Subcutaneous abdominal adipose tissue (tissue), 5 donors: ENCODE measurements around the gene SRRM3.
A peak's percentile ranks its signal among the peaks of the same experiment; 100 is the strongest.
"Not testable (repeated sequence)": the region's sequence is repeated elsewhere in the genome, so short reads cannot be mapped to it uniquely, and the experiment has no call there.

Experiments
- H3K27ac ChIP-seq: one replicate; pipeline ENCODE4 v1.7.0; 2013; ENCODE audit warnings: low read depth, mild to moderate bottlenecking, inconsistent platforms, low read length, moderate library complexity
- H3K27me3 ChIP-seq, 5 donors: one replicate each; pipeline ENCODE4 v1.7.0; 2013; ENCODE audit warnings: low read length in 5 of 5, inconsistent platforms in 1 of 5; ENCODE audit not compliant: control insufficient read depth in 5 of 5, insufficient read depth in 4 of 5
- H3K36me3 ChIP-seq, 5 donors: one replicate each; pipeline ENCODE4 v1.7.0; 2013; ENCODE audit warnings: low read length in 5 of 5; ENCODE audit not compliant: control insufficient read depth in 5 of 5, insufficient read depth in 5 of 5
- H3K4me1 ChIP-seq, 5 donors: one replicate each; pipeline ENCODE4 v1.7.0; 2013; ENCODE audit warnings: low read length in 5 of 5, mild to moderate bottlenecking in 3 of 5, moderate library complexity in 1 of 5; ENCODE audit not compliant: control insufficient read depth in 5 of 5, insufficient read depth in 5 of 5
- H3K4me3 ChIP-seq, 5 donors: one replicate each; pipeline ENCODE4 v1.7.0; 2013; ENCODE audit warnings: low read length in 5 of 5, low read depth in 1 of 5
- H3K9ac ChIP-seq, 5 donors: one replicate each; pipeline ENCODE4 v1.7.0; 2013; ENCODE audit warnings: low read length in 5 of 5, mild to moderate bottlenecking in 4 of 5, moderate library complexity in 3 of 5
- H3K9me3 ChIP-seq, 5 donors: one replicate each; pipeline ENCODE4 v1.7.0; 2013; ENCODE audit warnings: low read length in 5 of 5; ENCODE audit not compliant: control insufficient read depth in 5 of 5
- donor health status: healthy.
- donor health status: healthy.
- donor health status: healthy.
- donor health status: healthy.
- donor health status: healthy.

SRRM3 gene

DNA sequence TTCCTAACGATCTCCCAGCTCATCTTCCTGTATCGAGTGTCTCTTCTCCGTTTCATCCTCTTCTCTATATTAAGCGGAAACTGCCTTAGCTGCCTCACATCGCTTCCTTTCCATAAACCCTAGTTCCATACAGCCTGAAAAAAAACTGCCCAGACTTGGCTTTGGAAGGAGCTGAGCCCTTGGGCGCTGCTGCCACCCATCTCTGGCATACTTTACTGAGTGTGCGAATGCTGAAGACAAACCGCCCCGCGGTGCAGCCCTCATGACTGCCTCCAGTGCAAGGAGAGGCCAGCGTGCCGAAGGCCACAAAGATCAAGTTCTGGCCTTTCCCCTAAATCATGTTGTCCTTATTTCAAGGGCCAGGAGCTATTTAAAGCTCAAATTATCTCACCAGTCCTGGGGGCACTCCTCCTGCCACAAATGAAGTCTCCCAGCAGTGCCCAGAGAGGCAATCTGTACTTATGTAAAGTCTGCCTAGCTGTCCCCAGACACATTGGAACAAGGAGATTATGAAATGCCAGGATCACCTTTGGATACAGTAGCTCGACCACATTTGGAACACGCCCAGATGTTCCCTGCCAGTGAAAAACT is 131.9 kb downstream of the SRRM3 start:
- peaks cover 6 to 36% (median 24%) of the 10 kb centered on the region in 5 donors for H3K36me3 ChIP-seq
- H3K27ac ChIP-seq, result peak overlapping the region; percentile 94
- peaks cover 16 to 87% (median 74%) of the 10 kb centered on the region in 5 donors for H3K4me1 ChIP-seq
- H3K9me3 ChIP-seq, result no peaks in the 10 kb centered on the region
- H3K27me3 ChIP-seq, result no peaks in the 10 kb centered on the region
- peak overlapping the region in 4 of 5 donors; percentile 46 to 73 (median 70) for H3K9ac ChIP-seq
- H3K4me3 ChIP-seq, result peak overlapping the region in 3 of 5 donors; percentile 15 to 35 (median 22)

DNA sequence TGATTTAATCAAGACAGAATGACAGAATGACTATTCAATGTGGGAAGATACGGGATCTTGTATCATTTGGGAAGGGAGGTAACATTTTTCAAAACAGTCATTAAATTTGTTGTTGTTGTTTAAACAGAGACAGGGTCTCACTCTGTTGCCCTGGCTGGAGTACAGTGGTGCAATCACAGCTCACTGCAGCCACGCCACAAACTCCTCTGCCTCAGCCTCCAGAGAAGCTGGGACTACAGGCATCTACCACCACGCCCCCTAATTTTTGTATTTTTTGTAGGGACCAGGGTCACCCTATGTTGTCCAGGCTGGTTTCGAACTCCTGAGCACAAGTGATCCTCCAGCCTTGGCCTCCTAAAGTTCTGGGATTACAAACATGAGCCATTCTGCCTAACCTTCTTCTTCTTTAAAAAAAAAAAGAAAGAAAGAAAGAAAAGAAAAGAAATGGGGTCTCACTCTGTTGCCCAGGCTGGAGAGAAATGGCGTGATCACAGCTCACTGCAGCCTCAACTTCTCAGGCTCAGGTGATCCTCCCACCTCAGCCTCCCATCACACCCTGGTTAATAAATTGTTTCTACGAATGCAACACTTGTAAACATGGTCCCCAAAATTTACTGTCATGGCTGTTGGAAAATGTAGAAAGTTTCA is 132.7 kb downstream of the SRRM3 start:
- Histone ChIP-seq H3K9me3 (no peaks in the 10 kb centered on the region), H3K36me3 (peaks cover 0 to 29% (median 16%) of the 10 kb centered on the region in 5 donors), H3K4me3 (peak overlapping the region in 1 of 5 donors; percentile 29), H3K9ac (peak overlapping the region in 2 of 5 donors; percentile 25 to 73), H3K27me3 (no peaks in the 10 kb centered on the region), H3K27ac (peak overlapping the region; percentile 94), H3K4me1 (peaks cover 18 to 92% (median 81%) of the 10 kb centered on the region in 5 donors)

DNA sequence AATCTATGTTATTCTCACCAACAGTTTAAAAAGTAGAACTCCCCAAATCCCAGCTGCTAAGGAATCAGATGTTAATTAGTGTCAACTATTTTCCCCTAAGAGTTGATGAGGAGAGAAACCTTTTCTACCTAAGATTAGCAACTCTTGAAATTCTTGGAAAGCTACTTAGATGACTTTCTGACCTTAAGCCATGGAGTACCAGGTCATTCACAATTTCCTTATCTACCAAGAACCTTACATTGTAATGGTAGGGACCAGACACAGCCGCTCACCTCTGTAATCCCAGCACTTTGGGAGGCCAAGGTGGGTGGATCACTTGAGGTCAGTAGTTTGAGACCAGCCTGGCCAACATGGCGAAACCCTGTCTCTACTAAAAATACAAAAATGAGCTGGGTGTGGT is 133.7 kb downstream of the SRRM3 start:
- peaks cover 20 to 94% (median 89%) of the 10 kb centered on the region in 5 donors for H3K4me1 ChIP-seq
- peak overlapping the region; percentile 94 for H3K27ac ChIP-seq
- H3K4me3 ChIP-seq, H3K27me3 ChIP-seq, H3K9ac ChIP-seq, H3K9me3 ChIP-seq: not testable (repeated sequence)
- peaks cover 0 to 25% (median 10%) of the 10 kb centered on the region in 5 donors for H3K36me3 ChIP-seq

DNA sequence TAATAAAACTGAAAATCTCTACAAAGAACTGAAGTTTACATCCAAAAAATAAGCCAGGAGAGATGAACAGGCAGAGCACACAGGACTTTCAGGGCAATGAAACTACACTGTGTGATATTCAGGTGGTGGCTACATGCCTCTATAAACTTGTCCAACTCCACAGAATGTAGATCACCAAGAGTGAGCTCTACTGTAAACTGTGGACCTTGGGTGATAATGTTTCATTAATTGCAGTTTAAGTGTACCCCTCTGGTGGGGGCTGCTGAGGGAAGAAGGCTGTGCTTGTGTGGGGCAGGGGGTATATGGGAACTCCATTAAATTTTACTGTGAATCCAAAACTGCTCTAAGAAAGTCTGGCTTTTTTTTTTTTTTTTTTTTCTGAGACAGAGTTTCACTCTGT is 134.4 kb downstream of the SRRM3 start:
- H3K9ac ChIP-seq, result peak overlapping the region in 1 of 5 donors; percentile 46
- no peak overlapping the region for H3K4me3 ChIP-seq
- peak overlapping the region; percentile 94 for H3K27ac ChIP-seq
- H3K36me3 ChIP-seq, result peaks cover 0 to 19% (median 10%) of the 10 kb centered on the region in 5 donors
- no peaks in the 10 kb centered on the region for H3K9me3 ChIP-seq
- H3K27me3 ChIP-seq, result no peaks in the 10 kb centered on the region
- peaks cover 20 to 94% (median 91%) of the 10 kb centered on the region in 5 donors for H3K4me1 ChIP-seq
